ENCODE measurements around the gene ZNRF2.
A peak's percentile ranks its signal among the peaks of the same experiment; 100 is the strongest.
"Not testable (repeated sequence)": the region's sequence is repeated elsewhere in the genome, so short reads cannot be mapped to it uniquely, and the experiment has no call there.

ZNRF2 gene

GRCh38 chr7:30263090-30263710, 21.2 kb upstream of the ZNRF2 start:
- no peak for DNase-seq (ENCODE audit: low spot score)

GRCh38 chr7:30264052-30264451, 20.3 kb upstream of the ZNRF2 start:
- DNase-seq (ENCODE audit: low spot score) = no peak

GRCh38 chr7:30265189-30265588, 19.2 kb upstream of the ZNRF2 start:
- DNase-seq (ENCODE audit: low spot score) = not testable (repeated sequence)

GRCh38 chr7:30266686-30267085, 17.7 kb upstream of the ZNRF2 start:
- DNase-seq (ENCODE audit: low spot score) = no peak

- DNase-seq (ENCODE audit: low spot score) = no peak
These were observed 15.8 kb upstream of the ZNRF2 start for GRCh38 chr7:30268586-30268985.

- DNase-seq (ENCODE audit: low spot score) = no peak
These were observed 14.9 kb upstream of the ZNRF2 start for GRCh38 chr7:30269490-30269889.

GRCh38 chr7:30270921-30271320, 13.5 kb upstream of the ZNRF2 start:
- DNase-seq (ENCODE audit: low spot score) = no peak

- DNase-seq (ENCODE audit: low spot score) = no peak
These were observed 12.3 kb upstream of the ZNRF2 start for GRCh38 chr7:30272126-30272525.

- no peak for DNase-seq (ENCODE audit: low spot score)
These were observed 10.8 kb upstream of the ZNRF2 start for GRCh38 chr7:30273552-30273951.

- DNase-seq (ENCODE audit: low spot score) = no peak
These were observed 9.8 kb upstream of the ZNRF2 start for GRCh38 chr7:30274641-30275040.

GRCh38 chr7:30276203-30276900, 8.0 kb upstream of the ZNRF2 start:
- DNase-seq (ENCODE audit: low spot score) = peak; percentile 49

- DNase-seq (ENCODE audit: low spot score) = no peak
These were observed 6.0 kb upstream of the ZNRF2 start for GRCh38 chr7:30278376-30278775.

GRCh38 chr7:30278849-30279652, 5.3 kb upstream of the ZNRF2 start:
- DNase-seq (ENCODE audit: low spot score) = no peak

GRCh38 chr7:30279653-30279904, 4.8 kb upstream of the ZNRF2 start:
- no peak for DNase-seq (ENCODE audit: low spot score)

- no peak for DNase-seq (ENCODE audit: low spot score)
These were observed 3.8 kb upstream of the ZNRF2 start for GRCh38 chr7:30280631-30281030.

GRCh38 chr7:30281263-30281662, 3.1 kb upstream of the ZNRF2 start:
- no peak for DNase-seq (ENCODE audit: low spot score)

- peak; percentile 68 for DNase-seq (ENCODE audit: low spot score)
These were observed 2.6 kb upstream of the ZNRF2 start for GRCh38 chr7:30281791-30282190.

GRCh38 chr7:30282735-30283134, 1.7 kb upstream of the ZNRF2 start:
- no peak for DNase-seq (ENCODE audit: low spot score)

- DNase-seq (ENCODE audit: low spot score) = peak; percentile 33
These were observed 704 bp downstream of the ZNRF2 start for GRCh38 chr7:30285067-30285535.

- DNase-seq (ENCODE audit: low spot score) = peak; percentile 53
These were observed 1.3 kb downstream of the ZNRF2 start for GRCh38 chr7:30285536-30286284.

- no peak for DNase-seq (ENCODE audit: low spot score)
These were observed 2.4 kb downstream of the ZNRF2 start for GRCh38 chr7:30286749-30287148.

GRCh38 chr7:30287625-30288024, 3.2 kb downstream of the ZNRF2 start:
- DNase-seq (ENCODE audit: low spot score) = not testable (repeated sequence)

GRCh38 chr7:30289634-30290033, 5.2 kb downstream of the ZNRF2 start:
- DNase-seq (ENCODE audit: low spot score) = not testable (repeated sequence)
